Vagina (tissue), 2 donors: ENCODE measurements around the gene EXOC6B. TPM values are rescaled to one million over a fixed set of nuclear protein-coding genes. Genes with fewer than 3 reads are reported as not detected.

Source experiments
- DNase-seq, 2 donors: peaks; one replicate each; pipeline ENCODE4 v3.0.0-alpha.2; 2017; ENCODE audit errors: extremely low spot score in 2 of 2
- H3K27ac ChIP-seq: fragments of 200-600 bp; sonication (generic); one replicate; pipeline ENCODE4 v1.5.1; 2019
- H3K27me3 ChIP-seq: fragments of 200-600 bp; sonication (generic); one replicate; pipeline ENCODE4 v1.5.1; 2019
- H3K36me3 ChIP-seq, 2 donors: fragments of 200-600 bp; sonication (generic); one replicate each; pipeline ENCODE4 v1.5.1; 2017 to 2019
- H3K4me1 ChIP-seq: fragments of 200-600 bp; sonication (generic); one replicate; pipeline ENCODE4 v1.5.1; 2019
- H3K4me3 ChIP-seq, 2 donors: fragments of 200-600 bp; sonication (generic); 1 replicate in 1 of 2; 2 replicates in 1 of 2; pipeline ENCODE4 v1.5.1; 2016 to 2019
- H3K9me3 ChIP-seq: fragments of 200-600 bp; sonication (generic); one replicate; pipeline ENCODE4 v1.5.1; 2019
- CTCF ChIP-seq, 3 experiments: fragments of 450-650 bp in 2 of 3; fragments of 200-600 bp in 1 of 3; sonication (generic) in 1 of 3; IDR thresholded peaks; one replicate each; pipeline ENCODE4 v1.5.1; 2017 to 2019; ENCODE audit warnings: antibody characterized with exemption in 3 of 3, mild to moderate bottlenecking in 2 of 3, moderate library complexity in 2 of 3
- POLR2A ChIP-seq, 2 donors: fragments of 450-650 bp; IDR thresholded peaks; one replicate each; pipeline ENCODE4 v1.6.1; 2017; ENCODE audit warnings: antibody characterized with exemption in 2 of 2, mild to moderate bottlenecking in 2 of 2, moderate library complexity in 2 of 2
- POLR2AphosphoS5 ChIP-seq, 2 donors: sonication (generic); formaldehyde crosslinking; IDR thresholded peaks; one replicate each; pipeline ENCODE4 v1.9.0; 2017; ENCODE audit warnings: antibody characterized with exemption in 2 of 2, mild to moderate bottlenecking in 2 of 2, low read depth in 1 of 2; ENCODE audit not compliant: insufficient read depth in 1 of 2
- intact Hi-C: fragments of 100-400 bp; cut with DNase I; formaldehyde crosslinking; loops from one replicate; pipeline ENCODE4 v1.15.1; 2023
- total RNA-seq: library from RNA; depleted of rRNA; stranded (reverse); fragments of >200 nt; gene quantifications from one replicate; pipeline ENCODE4 v1.2.3, GENCODE V29; 2016

Gene EXOC6B
- total RNA-seq, 1 donor from 2014 or later: 41.5 TPM

- TF ChIP-seq CTCF (IDR thresholded peaks at IDR 0.05) (no peak), POLR2AphosphoS5 (IDR thresholded peaks at IDR 0.05; ENCODE audit: insufficient read depth in 1 of 2, low read depth in 1 of 2) (no peak), POLR2A (IDR thresholded peaks at IDR 0.05) (no peak)
- Histone ChIP-seq H3K4me3 (no peak overlapping the region), H3K9me3 (no peaks in the 10 kb centered on the region), H3K36me3 (no peaks in the 10 kb centered on the region), H3K27ac (no peak overlapping the region), H3K27me3 (no peaks in the 10 kb centered on the region), H3K4me1 (peaks cover 18% of the 10 kb centered on the region)
- intact Hi-C loops: no loop called here
- DNase-seq: no peak
Observed at GRCh38 chr2:72815655-72816278, 10.1 kb downstream of the EXOC6B start.

- TF ChIP-seq POLR2AphosphoS5 (IDR thresholded peaks at IDR 0.05; ENCODE audit: insufficient read depth in 1 of 2, low read depth in 1 of 2) (no peak), CTCF (IDR thresholded peaks at IDR 0.05) (no peak), POLR2A (IDR thresholded peaks at IDR 0.05) (no peak)
- intact Hi-C loops: no loop called here
Observed at GRCh38 chr2:72813841-72814240, 12.0 kb downstream of the EXOC6B start.

GRCh38 chr2:72810165-72810564 is 15.7 kb downstream of the EXOC6B start:
- Histone ChIP-seq H3K4me3 (no peak overlapping the region), H3K27ac (no peak overlapping the region), H3K4me1 (peaks cover 9% of the 10 kb centered on the region), H3K9me3 (no peaks in the 10 kb centered on the region), H3K36me3 (no peaks in the 10 kb centered on the region), H3K27me3 (no peaks in the 10 kb centered on the region)
- intact Hi-C loops: no loop called here
- TF ChIP-seq CTCF (IDR thresholded peaks at IDR 0.05): no peak
- TF ChIP-seq POLR2A (IDR thresholded peaks at IDR 0.05): no peak
- TF ChIP-seq POLR2AphosphoS5 (IDR thresholded peaks at IDR 0.05; ENCODE audit: insufficient read depth in 1 of 2, low read depth in 1 of 2): no peak
- no peak for DNase-seq

More at GRCh38 chr2:72813841-72814240, 12.0 kb downstream of the EXOC6B start:
- Histone ChIP-seq H3K27me3 (no peaks in the 10 kb centered on the region), H3K9me3 (no peaks in the 10 kb centered on the region), H3K4me3 (no peak overlapping the region), H3K27ac (no peak overlapping the region), H3K4me1 (peaks cover 9% of the 10 kb centered on the region), H3K36me3 (no peaks in the 10 kb centered on the region)
- no peak for DNase-seq

GRCh38 chr2:72809095-72809494 is 16.7 kb downstream of the EXOC6B start:
- TF ChIP-seq CTCF (IDR thresholded peaks at IDR 0.05): no peak
- TF ChIP-seq POLR2AphosphoS5 (IDR thresholded peaks at IDR 0.05; ENCODE audit: insufficient read depth in 1 of 2, low read depth in 1 of 2): no peak
- no peak for TF ChIP-seq POLR2A (IDR thresholded peaks at IDR 0.05)
- H3K9me3 ChIP-seq: no peaks in the 10 kb centered on the region
- intact Hi-C loops: no loop called here
- no peak overlapping the region for H3K4me3 ChIP-seq
- H3K27ac ChIP-seq: no peak overlapping the region
- DNase-seq: no peak
- no peaks in the 10 kb centered on the region for H3K27me3 ChIP-seq
- no peaks in the 10 kb centered on the region for H3K36me3 ChIP-seq
- peaks cover 2% of the 10 kb centered on the region for H3K4me1 ChIP-seq

GRCh38 chr2:72806280-72806945 is 19.4 kb downstream of the EXOC6B start:
- Histone ChIP-seq H3K27me3 (no peaks in the 10 kb centered on the region), H3K9me3 (no peaks in the 10 kb centered on the region), H3K4me1 (no peaks in the 10 kb centered on the region), H3K36me3 (no peaks in the 10 kb centered on the region), H3K4me3 (no peak overlapping the region), H3K27ac (no peak overlapping the region)
- no peak for DNase-seq
- TF ChIP-seq CTCF (IDR thresholded peaks at IDR 0.05) (no peak), POLR2AphosphoS5 (IDR thresholded peaks at IDR 0.05; ENCODE audit: insufficient read depth in 1 of 2, low read depth in 1 of 2) (no peak), POLR2A (IDR thresholded peaks at IDR 0.05) (no peak)
- intact Hi-C loops: no loop called here
